ENCODE results near the gene SEC22B.
A peak's percentile ranks its signal among the peaks of the same experiment; 100 is the strongest.
"Not testable (repeated sequence)": the region's sequence is repeated elsewhere in the genome, so short reads cannot be mapped to it uniquely, and the experiment has no call there.

Gene SEC22B

GRCh38 chr1:120176092-120176855 lies at the start of gene SEC22B:
Gene SEC22B (minus strand): TSS chr1:120176520. CDS start chr1:120176381, 139 bp downstream.
- peak; percentile 95 for DNase-seq

GRCh38 chr1:120217933-120218332 lies 41.6 kb upstream of the SEC22B start:
- DNase-seq = not testable (repeated sequence)

- not testable (repeated sequence) for DNase-seq
These were observed 41.0 kb upstream of the SEC22B start for GRCh38 chr1:120217175-120217929.

GRCh38 chr1:120213606-120214005 lies 37.3 kb upstream of the SEC22B start:
- DNase-seq = not testable (repeated sequence)

- DNase-seq = not testable (repeated sequence)
These were observed 34.4 kb upstream of the SEC22B start for GRCh38 chr1:120210754-120211153.

GRCh38 chr1:120196863-120197775 lies 20.8 kb upstream of the SEC22B start:
- DNase-seq = not testable (repeated sequence)

- not testable (repeated sequence) for DNase-seq
These were observed 12.3 kb upstream of the SEC22B start for GRCh38 chr1:120188626-120189025.

GRCh38 chr1:120182176-120182707 lies 5.9 kb upstream of the SEC22B start:
- not testable (repeated sequence) for DNase-seq

- DNase-seq = not testable (repeated sequence)
These were observed 3.7 kb upstream of the SEC22B start for GRCh38 chr1:120179811-120180690.

- DNase-seq = no peak
These were observed 2.8 kb upstream of the SEC22B start for GRCh38 chr1:120178799-120179756.

GRCh38 chr1:120178058-120178457 lies 1.7 kb upstream of the SEC22B start:
- not testable (repeated sequence) for DNase-seq

GRCh38 chr1:120175688-120176087 lies 632 bp downstream of the SEC22B start:
- DNase-seq = peak; percentile 12

GRCh38 chr1:120164761-120165160 lies 11.6 kb downstream of the SEC22B start:
- not testable (repeated sequence) for DNase-seq

GRCh38 chr1:120162015-120162414 lies 14.3 kb downstream of the SEC22B start:
- not testable (repeated sequence) for DNase-seq

GRCh38 chr1:120158495-120158894 lies 17.8 kb downstream of the SEC22B start:
- not testable (repeated sequence) for DNase-seq

GRCh38 chr1:120158086-120158485 lies 18.2 kb downstream of the SEC22B start:
- DNase-seq = not testable (repeated sequence)

GRCh38 chr1:120150138-120150822 lies 26.0 kb downstream of the SEC22B start:
- not testable (repeated sequence) for DNase-seq

- DNase-seq = not testable (repeated sequence)
These were observed 26.8 kb downstream of the SEC22B start for GRCh38 chr1:120149420-120150059.

- DNase-seq = not testable (repeated sequence)
These were observed 30.5 kb downstream of the SEC22B start for GRCh38 chr1:120145806-120146205.

Measured in inflammatory macrophage treated with lipopolysaccharide for 4 hours (primary cell).